Mononuclear cell (primary cell): ENCODE data around the gene DOCK9. TPM values are rescaled to one million over a fixed set of nuclear protein-coding genes. Genes with fewer than 3 reads are reported as not detected.
"Not testable (repeated sequence)": the region's sequence is repeated elsewhere in the genome, so short reads cannot be mapped to it uniquely, and the experiment has no call there.

Experiments
- H3K27me3 ChIP-seq: 2 replicates; pipeline ENCODE4 v1.6.0; 2011; ENCODE audit warnings: low read length, control low read depth; ENCODE audit not compliant: insufficient read depth
- H3K4me1 ChIP-seq: 2 replicates; pipeline ENCODE4 v1.5.1; 2011; ENCODE audit warnings: mild to moderate bottlenecking, low read length, control low read depth; ENCODE audit not compliant: insufficient read depth
- H3K4me3 ChIP-seq: 2 replicates; pipeline ENCODE4 v1.5.1; 2011; ENCODE audit warnings: mild to moderate bottlenecking, low read length, moderate library complexity
- H3K9me3 ChIP-seq: 2 replicates; pipeline ENCODE4 v1.5.1; 2011; ENCODE audit warnings: low read depth, mild to moderate bottlenecking, control low read depth, low read length
- total RNA-seq: library from RNA; depleted of rRNA; stranded (reverse); fragments of >200 nt; gene quantifications from one replicate; pipeline ENCODE4 v1.2.3, GENCODE V29; 2012

The DOCK9 gene
- total RNA-seq, 1 donor, result 54.9 TPM

- H3K9me3 ChIP-seq, result no peaks in the 10 kb centered on the region
- no peaks in the 10 kb centered on the region for H3K27me3 ChIP-seq
- H3K4me3 ChIP-seq, result no peak overlapping the region
- H3K4me1 ChIP-seq, result no peaks in the 10 kb centered on the region
Measured at GRCh38 chr13:98823442-98823841, 154.4 kb downstream of the DOCK9 start.

DNA sequence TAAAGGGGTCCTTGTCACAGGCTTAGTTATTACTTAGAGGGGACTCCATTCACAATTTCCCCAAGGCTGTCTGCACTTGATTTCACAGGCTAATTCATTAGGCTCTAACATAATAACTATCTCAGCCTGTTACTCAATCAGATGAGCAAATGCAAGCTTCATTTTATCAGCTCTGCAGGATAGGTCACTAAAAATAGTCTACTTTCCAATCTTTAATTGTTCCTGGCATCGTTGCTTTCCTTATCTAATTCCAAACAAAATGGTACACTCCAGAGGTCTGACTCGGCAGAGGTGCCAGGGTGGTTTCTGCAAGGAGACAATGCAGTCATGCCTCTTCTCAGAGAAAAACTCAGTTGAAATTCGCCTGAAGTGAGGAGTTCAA, 155.6 kb downstream of the DOCK9 start:
- Histone ChIP-seq H3K27me3 (no peaks in the 10 kb centered on the region), H3K4me1 (no peaks in the 10 kb centered on the region), H3K9me3 (no peaks in the 10 kb centered on the region), H3K4me3 (no peak overlapping the region)

- Histone ChIP-seq H3K9me3 (no peaks in the 10 kb centered on the region), H3K4me1 (no peaks in the 10 kb centered on the region), H3K4me3 (no peak overlapping the region), H3K27me3 (no peaks in the 10 kb centered on the region)
Measured at GRCh38 chr13:98821372-98822224, 156.3 kb downstream of the DOCK9 start.

GRCh38 chr13:98820744-98821371, 157.0 kb downstream of the DOCK9 start:
- H3K4me1 ChIP-seq, result no peaks in the 10 kb centered on the region
- no peak overlapping the region for H3K4me3 ChIP-seq
- H3K27me3 ChIP-seq, result no peaks in the 10 kb centered on the region
- no peaks in the 10 kb centered on the region for H3K9me3 ChIP-seq

DNA sequence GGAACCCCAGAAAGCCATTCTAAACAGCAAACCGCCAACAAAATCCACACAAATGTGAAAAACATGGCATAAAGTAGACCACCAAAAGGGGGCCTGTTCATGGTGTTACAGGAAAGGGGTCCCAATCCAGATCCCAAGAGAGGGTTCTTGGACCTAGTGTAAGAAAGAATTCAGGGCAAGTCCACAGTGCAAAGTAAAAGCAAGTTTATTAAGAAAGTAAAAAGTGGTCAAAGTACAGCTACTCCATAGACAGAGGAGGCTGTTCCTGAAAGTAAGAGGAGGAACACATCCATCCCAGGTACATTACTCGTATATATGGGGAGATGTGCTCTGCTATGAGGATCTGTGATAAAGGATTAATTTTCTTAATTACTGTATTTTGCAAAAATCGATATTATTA, 157.6 kb downstream of the DOCK9 start:
- Histone ChIP-seq H3K27me3 (no peaks in the 10 kb centered on the region), H3K4me1 (no peaks in the 10 kb centered on the region), H3K9me3 (no peaks in the 10 kb centered on the region), H3K4me3 (no peak overlapping the region)

DNA sequence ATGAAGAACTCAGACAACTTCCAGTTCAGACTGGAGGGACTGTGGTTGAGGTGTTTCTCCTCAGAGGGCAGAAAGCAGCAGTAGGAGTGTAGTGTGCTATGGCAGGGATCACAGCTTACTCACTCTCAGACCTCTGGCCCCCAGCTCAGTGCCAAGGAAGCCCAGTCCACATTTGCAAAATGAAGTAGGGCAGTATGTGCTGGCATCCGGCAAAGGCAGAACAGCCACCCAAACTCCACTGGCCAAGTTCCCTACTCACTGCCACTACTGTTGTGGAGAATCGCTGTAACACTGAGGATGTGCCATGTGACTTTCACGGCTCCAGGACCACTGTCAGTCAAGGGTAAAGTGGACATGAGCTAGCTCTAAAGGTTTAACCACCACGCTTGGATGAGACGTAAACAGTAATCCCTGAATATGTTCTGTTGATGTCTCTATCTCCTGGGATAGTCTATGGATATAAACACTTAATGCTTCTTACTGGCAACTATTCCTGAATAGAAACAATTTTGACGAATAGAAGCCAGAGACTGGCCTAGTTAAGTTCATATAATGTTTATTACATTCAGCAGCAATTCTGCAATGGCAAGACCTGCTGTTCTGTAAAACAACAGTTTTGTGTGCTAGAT, 158.4 kb downstream of the DOCK9 start:
- Histone ChIP-seq H3K4me1 (no peaks in the 10 kb centered on the region), H3K27me3 (no peaks in the 10 kb centered on the region), H3K4me3 (no peak overlapping the region), H3K9me3 (no peaks in the 10 kb centered on the region)

- no peaks in the 10 kb centered on the region for H3K9me3 ChIP-seq
Measured at GRCh38 chr13:98816406-98816805, 161.5 kb downstream of the DOCK9 start.

DNA sequence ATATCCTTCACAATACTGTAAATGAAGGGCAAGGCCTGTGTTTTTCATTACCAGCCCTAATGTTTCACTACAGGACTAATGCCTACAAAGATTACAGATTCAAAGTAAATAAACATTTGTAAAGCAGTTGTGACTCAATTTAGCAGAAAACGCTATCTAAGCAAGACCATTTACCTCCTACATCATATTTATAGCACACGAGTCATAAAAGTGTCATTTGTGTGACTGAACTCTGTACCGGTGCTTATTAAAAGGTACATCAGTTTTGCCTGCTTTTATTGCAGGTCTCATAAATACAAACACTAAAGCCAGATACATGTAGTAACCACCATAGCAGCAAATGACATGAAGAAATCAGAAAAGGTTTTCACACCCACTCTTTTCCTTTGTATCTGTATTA, 163.9 kb downstream of the DOCK9 start:
- Histone ChIP-seq H3K4me1 (no peaks in the 10 kb centered on the region), H3K4me3 (no peak overlapping the region), H3K27me3 (no peaks in the 10 kb centered on the region), H3K9me3 (no peaks in the 10 kb centered on the region)

More at GRCh38 chr13:98816406-98816805, 161.5 kb downstream of the DOCK9 start:
- Histone ChIP-seq H3K27me3 (no peaks in the 10 kb centered on the region), H3K4me3 (no peak overlapping the region), H3K4me1 (no peaks in the 10 kb centered on the region)

DNA sequence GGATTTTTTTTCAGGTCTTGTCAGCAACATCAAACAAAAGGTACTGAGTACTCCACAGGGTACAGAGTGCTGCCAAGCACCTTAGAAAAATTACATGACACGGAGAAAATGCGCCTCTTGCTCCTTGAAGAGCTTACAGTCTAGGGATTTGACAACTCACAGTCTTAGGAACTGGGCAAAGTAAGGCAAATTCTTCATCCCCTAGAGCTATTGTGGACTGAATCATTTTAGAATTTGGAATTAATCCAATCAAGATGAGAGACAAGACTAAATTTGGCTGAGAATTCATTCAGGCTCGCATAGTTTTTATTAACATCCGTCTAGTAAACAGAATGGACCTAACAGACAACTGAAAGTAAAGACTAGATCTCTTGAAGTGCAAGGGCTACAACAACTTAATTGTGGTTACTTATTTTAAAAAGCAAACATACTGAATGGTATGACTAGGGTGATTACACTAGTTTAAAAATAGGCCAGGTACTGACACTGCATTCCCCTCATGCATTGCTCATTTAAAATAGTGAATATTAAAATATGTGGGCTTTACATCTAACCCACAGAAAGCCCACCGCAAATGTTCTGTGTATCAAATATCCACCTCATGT, 165.6 kb downstream of the DOCK9 start:
- H3K4me1 ChIP-seq, result not testable (repeated sequence)

GRCh38 chr13:98810746-98811145, 167.1 kb downstream of the DOCK9 start:
- H3K9me3 ChIP-seq, result no peaks in the 10 kb centered on the region
- H3K4me3 ChIP-seq, result no peak overlapping the region
- H3K4me1 ChIP-seq, result no peaks in the 10 kb centered on the region
- no peaks in the 10 kb centered on the region for H3K27me3 ChIP-seq

More for the DNA sequence above, 165.6 kb downstream of the DOCK9 start:
- not testable (repeated sequence) for H3K4me3 ChIP-seq, H3K27me3 ChIP-seq, H3K9me3 ChIP-seq

DNA sequence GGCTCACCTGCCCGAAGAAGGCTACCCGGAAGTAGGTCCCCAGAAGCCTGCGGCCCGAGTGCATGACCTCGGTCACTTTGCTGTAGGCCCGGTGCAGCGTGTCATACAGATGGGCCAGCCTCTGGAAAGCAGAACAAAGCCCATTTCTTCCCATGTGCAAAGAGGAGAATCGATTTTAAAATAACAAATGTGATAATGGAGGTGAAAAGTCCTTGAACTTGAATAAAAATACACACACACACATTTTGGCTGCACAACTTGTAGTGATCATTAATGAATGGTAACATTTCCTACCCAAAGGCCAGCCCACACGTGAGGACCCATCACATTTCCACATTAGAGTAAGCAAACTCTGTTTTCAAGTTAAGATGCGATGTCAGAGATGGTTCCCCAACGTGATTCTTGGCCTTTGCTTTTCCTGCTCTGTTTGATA, 168.5 kb downstream of the DOCK9 start:
- Histone ChIP-seq H3K4me1 (no peaks in the 10 kb centered on the region), H3K27me3 (no peaks in the 10 kb centered on the region), H3K4me3 (no peak overlapping the region)

DNA sequence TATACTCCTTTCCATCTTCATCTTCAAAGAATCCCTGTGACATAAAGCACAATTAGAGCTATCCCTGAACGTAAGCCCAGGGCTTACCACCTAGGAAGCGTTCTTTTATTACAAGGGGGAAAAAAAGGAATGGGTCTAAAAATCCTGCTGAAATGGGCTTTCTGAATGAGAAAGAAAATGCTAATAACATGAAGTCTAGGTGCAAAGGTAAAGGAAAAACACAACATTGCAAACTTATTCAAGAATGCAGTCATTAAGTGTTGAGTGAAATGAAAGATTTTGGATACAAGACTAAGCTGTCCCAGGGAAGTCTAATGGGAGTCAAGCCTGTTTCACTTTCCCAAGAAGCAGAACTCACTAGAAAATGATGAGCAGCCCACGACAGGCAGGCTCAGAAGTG, 170.1 kb downstream of the DOCK9 start:
- Histone ChIP-seq H3K4me3 (no peak overlapping the region), H3K9me3 (no peaks in the 10 kb centered on the region), H3K4me1 (no peaks in the 10 kb centered on the region), H3K27me3 (no peaks in the 10 kb centered on the region)

More for the DNA sequence above, 168.5 kb downstream of the DOCK9 start:
- H3K9me3 ChIP-seq, result no peaks in the 10 kb centered on the region

DNA sequence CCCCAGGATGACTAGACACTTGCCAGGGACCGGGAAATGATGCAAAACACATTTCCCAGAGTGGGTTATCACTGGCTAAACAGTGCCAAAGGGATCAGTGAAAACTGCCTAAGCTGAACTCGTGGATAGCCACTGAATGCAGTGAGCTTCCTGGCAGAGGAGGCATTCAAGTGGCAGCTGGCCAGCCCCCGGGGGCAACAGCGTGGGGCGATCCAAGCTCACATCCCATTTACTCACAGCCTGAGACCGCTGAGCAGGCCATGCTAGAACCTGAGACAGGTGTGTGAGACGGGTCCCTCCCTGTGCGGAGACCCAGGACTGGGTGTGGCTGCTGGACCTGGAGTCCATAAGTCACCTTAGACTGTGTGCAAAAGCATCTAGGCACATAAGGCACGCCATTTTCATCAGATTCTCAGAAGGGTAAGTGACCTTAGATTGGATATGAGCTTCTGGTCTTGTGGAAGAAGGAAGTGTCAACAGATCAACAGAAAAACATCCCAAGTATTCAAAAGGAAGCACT, 173.5 kb downstream of the DOCK9 start:
- H3K9me3 ChIP-seq, result no peaks in the 10 kb centered on the region
- H3K4me1 ChIP-seq, result no peaks in the 10 kb centered on the region
- H3K4me3 ChIP-seq, result no peak overlapping the region
- no peaks in the 10 kb centered on the region for H3K27me3 ChIP-seq

- no peak overlapping the region for H3K4me3 ChIP-seq
- no peaks in the 10 kb centered on the region for H3K9me3 ChIP-seq
- H3K4me1 ChIP-seq, result no peaks in the 10 kb centered on the region
- H3K27me3 ChIP-seq, result no peaks in the 10 kb centered on the region
Measured at GRCh38 chr13:98803921-98804320, 173.9 kb downstream of the DOCK9 start.

GRCh38 chr13:98803111-98803561, 174.7 kb downstream of the DOCK9 start:
- no peaks in the 10 kb centered on the region for H3K9me3 ChIP-seq
- no peaks in the 10 kb centered on the region for H3K27me3 ChIP-seq
- no peaks in the 10 kb centered on the region for H3K4me1 ChIP-seq
- no peak overlapping the region for H3K4me3 ChIP-seq
